GM18873 (cell line): Measurements from ENCODE around the gene SLIT3.
"Not testable (repeated sequence)": the region's sequence is repeated elsewhere in the genome, so short reads cannot be mapped to it uniquely, and the experiment has no call there.

Source experiments
- ATAC-seq: cut with Tn5 transposase; IDR thresholded peaks from one replicate; pipeline ENCODE4 v1.9.1; 2021; ENCODE audit warnings: mild to moderate bottlenecking, moderate library complexity, moderate number of reproducible peaks; ENCODE audit not compliant: unreplicated experiment, low FRiP score

SLIT3 gene

GRCh38 chr5:168742311-168742710 is 558.6 kb downstream of the SLIT3 start:
- not testable (repeated sequence) for ATAC-seq

DNA sequence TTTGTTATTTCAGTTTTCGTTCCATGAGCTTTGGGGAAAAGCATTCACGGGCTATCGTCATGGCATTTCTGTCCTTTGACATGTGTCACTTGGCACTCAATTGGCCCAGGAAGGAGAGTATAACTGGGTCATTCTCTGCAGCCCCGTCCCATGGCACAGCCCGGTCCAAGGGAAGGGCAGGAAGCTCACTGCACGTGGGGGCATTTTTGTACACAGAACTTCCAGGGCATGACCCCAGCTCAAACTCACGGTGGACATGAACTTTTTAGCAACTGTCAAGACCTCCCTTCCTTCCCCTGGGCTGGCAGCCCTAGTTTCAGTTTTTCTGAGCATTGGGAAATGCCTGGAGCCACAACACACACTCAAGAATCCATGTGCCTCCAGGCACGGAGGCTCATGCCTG is 560.1 kb downstream of the SLIT3 start:
- no peak for ATAC-seq

- ATAC-seq = no peak
These were observed 560.7 kb downstream of the SLIT3 start for GRCh38 chr5:168740092-168740800.

GRCh38 chr5:168737066-168737465 is 563.9 kb downstream of the SLIT3 start:
- no peak for ATAC-seq

DNA sequence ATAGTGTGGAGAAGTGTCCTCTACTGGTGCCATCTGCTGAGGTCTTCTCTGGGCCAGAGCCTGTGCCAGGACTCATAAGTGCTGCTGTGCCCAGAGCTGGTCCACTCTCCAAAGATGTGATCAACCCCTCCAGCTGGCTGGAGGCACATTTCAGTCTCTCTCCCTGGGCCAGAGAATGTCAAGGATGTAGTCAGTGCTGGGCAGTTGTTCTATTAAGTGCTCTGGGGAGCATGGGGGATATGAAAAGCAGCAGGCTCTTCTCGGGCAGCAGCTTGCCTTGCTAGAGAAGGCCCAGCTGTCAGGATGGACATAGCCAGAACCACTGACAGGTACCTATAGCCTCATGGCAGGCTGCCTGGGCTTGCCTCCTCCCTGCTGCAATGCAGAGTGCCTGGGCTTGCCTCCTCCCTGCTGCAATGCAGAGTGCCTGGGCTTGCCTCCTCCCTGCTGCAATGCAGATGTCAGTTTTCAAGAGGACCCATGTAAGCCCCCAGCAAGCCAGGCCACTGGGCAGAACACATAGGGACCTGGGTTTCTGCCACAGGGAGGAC is 564.6 kb downstream of the SLIT3 start:
- no peak for ATAC-seq

DNA sequence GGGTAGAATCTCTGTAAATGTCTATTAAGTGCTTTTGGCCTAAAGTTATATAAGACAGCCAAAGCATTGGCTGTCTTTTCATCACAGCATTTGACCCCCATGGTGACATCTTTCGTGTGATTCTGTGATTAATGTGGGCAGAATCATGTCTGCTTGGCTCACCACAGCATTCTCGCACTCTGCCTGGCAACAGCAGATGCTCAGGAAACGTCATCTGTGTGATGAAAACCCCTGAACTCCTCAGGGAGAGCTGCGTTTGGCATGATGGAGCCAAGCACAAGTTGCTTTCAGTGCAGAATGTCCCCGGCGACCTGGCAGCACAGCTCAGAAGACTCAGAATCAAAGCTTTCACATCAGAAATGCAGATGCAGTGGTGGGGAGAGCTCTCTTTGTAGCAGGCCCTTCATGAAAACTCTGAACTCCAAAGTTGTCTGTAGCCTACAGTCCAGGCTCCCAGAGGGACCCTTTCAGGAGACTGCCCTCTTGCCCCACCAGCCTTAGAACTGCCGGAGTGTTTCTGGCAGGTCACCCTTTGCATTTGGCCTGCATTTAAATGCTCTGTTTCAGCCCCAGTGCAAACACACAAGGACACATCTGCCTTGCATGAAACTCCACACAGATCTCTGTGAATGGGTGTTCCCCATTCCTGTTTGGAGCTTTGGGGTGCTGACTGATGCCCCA is 566.2 kb downstream of the SLIT3 start:
- ATAC-seq = no peak

- ATAC-seq = no peak
These were observed 566.8 kb downstream of the SLIT3 start for GRCh38 chr5:168734119-168734518.

DNA sequence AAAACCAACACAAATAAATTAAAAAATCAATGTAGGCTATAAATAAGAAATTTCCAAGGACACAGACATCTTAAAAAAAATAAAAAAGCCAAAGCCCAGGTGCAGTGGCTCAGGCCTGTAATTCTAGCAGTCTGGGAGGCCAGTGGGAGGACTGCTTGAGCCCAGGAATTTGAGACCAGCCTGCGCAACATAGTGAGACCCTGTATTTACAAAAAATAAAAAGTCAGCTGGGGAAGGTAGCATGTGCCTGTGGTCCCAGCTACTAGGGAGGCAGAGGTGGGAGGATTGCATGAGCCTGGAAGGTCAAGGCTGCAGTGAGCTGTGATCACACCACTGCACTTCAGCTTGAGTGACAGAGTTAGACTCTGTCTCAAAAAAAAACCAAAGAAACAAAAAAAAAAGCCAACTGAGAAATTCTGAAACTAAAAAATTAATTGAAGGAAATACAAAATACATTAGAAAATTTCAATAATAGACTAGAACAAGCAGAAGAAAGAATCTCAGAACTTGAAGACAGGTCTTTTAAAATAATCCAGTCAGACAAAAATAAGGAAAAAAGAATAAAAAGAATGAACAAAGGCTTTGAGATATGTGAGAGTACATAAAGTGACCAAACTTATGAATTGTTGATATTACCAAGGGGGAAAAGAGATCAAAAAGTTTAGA is 572.3 kb downstream of the SLIT3 start:
- ATAC-seq = no peak

GRCh38 chr5:168727547-168727946 is 573.4 kb downstream of the SLIT3 start:
- ATAC-seq = no peak

DNA sequence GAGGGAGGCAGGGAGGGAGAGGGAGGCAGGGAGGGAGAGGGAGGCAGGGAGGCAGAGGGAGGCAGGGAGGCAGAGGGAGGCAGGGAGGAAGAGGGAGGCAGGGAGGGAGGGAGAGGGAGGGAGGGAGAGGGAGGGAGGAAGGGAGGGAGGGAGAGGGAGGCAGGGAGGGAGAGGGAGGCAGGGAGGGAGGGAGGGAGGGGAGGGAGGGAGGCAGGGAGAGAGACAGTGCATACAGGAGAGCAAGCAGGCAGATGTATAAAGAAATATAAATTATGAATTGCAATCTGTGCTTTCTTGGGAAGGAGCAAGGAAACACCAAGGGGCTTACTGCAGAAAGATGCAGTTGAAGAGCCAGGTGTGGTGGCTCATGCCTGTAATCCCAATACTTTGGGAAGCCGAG is 574.6 kb downstream of the SLIT3 start:
- no peak for ATAC-seq

DNA sequence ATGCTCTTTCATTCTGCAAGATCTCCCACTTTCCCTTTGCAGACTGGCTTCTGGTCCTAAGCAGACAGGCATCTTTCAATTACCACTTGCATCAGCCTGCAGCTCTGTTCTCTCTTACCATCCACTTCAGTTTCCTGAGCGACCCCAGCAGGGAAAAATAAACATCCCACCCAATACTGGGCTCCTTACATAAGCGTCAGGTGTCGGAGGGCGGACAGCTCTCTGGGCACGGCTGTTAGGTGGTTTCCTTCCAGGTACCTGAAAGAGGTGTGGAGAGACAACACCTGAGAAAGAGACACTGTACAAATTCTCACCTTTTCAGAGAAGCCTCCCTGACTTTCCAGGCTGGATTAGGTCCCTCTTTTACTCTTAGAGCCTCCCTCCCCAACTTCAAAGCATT is 576.7 kb downstream of the SLIT3 start:
- no peak for ATAC-seq

- ATAC-seq = no peak
These were observed 577.9 kb downstream of the SLIT3 start for GRCh38 chr5:168723037-168723436.

- no peak for ATAC-seq
These were observed 579.0 kb downstream of the SLIT3 start for GRCh38 chr5:168721966-168722365.

DNA sequence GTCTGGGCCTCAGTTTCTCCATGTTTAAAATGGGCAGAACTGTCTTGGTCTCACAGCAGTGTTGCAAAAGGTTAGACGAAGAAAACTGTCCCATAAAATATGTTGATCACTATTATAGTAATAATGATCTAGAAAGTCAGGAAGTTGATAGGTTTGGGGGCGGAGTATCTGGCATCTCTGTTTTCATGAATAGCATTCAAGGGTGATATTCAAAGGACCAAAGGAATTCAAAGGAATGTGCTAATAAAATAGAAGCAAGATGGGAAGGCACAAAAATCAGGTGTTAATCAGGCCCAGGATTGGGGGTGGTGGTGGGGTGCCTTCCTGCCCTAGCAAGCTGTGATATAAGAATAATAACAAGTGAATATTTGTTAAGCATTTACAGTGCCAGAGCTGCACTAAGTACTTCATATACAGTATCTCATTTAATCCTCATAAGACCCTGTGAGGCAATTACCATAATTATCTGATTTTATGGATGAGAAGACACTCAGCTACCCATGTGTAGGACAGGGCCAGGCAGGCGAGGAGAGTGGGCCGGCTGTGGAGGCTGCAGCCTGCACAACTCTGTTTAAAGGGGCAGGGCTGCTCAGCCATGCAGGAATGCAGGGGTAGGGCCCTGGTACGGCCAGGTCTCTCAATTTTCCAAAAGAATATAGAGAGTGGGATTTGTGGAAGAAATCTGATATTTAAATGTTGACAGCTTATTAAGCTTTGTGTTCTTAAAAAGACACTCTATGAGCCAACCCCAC is 579.8 kb downstream of the SLIT3 start:
- ATAC-seq = no peak

DNA sequence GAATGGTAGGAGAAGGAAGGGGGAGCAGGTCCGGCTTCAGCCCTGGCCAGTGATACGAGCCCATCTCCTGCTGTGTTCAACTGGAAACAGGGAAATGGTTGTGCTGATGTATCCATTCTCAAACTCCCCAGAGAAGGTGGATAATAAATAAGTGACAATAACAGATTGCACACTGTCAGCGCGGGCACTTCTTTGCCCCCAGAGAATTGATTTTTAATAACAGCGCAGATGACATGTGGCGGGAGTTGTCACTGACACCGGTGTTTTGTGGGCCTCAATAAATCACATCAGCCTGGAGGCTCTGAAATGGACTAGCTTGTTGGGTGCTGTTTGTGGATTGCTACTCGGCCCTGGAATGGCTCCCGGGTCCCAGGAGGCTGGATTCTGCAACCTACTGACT is 580.4 kb downstream of the SLIT3 start:
- ATAC-seq = no peak

DNA sequence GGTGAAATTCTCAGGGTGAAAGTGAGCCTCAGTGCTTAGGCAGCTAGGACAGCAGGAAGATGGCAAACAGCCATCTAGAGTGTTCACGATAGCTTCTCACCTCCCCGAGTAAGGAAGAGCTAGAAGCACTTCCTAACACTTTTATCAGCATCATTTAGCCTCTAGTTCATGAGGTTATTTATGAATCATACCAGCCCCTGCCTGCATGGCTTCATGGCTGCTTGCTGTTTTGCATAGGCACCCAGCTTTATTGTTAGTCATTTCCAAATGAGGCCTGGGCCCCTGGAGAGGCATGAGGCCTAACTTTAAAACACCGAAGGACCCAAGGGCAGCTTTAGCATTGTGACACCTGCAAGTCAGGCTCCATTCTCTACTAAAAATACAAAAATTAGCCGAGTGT is 586.9 kb downstream of the SLIT3 start:
- no peak for ATAC-seq

GRCh38 chr5:168713051-168713450 is 587.9 kb downstream of the SLIT3 start:
- no peak for ATAC-seq

GRCh38 chr5:168712280-168712924 is 588.5 kb downstream of the SLIT3 start:
- no peak for ATAC-seq

- ATAC-seq = no peak
These were observed 590.2 kb downstream of the SLIT3 start for GRCh38 chr5:168710706-168711105.
